ENCODE results near the gene PRAMEF10.
"Not testable (repeated sequence)": the region's sequence is repeated elsewhere in the genome, so short reads cannot be mapped to it uniquely, and the experiment has no call there.

PRAMEF10 gene, protein sequence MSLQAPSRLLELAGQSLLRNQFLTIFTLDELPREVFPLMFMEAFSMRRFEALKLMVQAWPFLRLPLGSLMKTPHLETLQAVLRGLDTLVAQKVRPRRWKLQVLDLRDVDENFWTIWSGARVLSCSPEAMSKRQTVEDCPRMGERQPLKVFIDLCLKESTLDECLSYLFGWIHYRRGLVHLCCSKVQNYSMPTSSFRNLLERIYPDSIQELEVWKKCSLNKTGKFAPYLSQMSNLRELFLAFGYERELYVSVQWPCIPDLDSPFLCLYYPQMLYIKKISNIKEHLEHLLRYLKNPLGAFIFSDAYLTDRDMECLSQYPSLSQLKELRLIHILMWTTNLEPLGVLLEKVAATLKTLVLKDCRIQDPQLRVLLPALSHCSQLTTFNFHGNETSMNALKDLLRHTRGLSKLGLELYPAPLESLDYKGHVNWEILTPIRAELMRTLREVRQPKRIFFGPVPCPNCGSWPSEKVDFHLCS
- 0 to 0.13 (median 0) reads per million in 18 experiments for total RNA-seq

DNA sequence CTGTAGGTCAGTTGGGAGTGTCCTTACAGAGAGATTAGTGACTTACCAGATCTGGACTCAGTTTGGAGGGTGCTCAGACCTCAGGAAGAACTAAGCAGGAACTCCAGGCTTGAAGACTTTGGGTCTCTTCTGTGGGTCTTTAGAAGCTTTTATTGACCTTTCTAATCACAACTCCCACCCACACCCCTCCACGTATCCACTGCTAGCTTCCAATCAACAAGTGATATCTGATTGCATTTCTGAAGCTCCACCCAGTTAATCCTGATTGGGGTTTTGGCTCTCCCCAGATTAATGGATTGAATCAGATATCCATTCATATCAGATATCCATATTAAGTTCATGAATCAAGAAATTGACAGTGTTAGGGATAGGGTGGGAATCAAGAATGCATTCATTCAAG, at the start of gene PRAMEF10:
PRAMEF10 (minus strand) TSS at position 101 of the 400 bp plus-strand sequence. CDS start 2,423 bp downstream, outside the sequence.
- not testable (repeated sequence) for DNase-seq

DNA sequence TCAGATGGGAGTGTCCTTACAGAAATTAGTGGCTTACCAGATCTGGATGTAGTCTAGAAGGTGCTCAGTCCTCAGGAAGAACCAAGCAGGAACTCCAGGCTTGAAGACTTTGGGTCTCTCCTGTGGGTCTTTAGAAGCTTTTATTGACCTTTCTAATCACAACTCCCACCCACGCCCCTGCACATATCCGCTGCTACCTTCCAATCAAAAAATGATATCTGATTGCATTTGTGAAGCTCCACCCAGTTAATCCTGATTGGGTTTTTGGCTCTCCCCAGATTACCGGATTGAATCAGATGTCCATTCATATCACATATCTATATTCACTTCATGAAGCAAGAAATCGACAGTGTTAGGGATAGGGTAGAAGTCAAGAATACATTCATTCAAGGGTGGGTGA, 49.4 kb upstream of the PRAMEF10 start, which contains the start of gene PRAMEF6:
PRAMEF6 (minus strand) TSS at position 101 of the 400 bp plus-strand sequence. CDS start 5,062 bp downstream, outside the sequence.
- not testable (repeated sequence) for DNase-seq

- DNase-seq = not testable (repeated sequence)
These were observed 26.3 kb upstream of the PRAMEF10 start for GRCh38 chr1:12924368-12924767.

GRCh38 chr1:12921749-12922148, 23.7 kb upstream of the PRAMEF10 start:
- not testable (repeated sequence) for DNase-seq

- not testable (repeated sequence) for DNase-seq
These were observed 18.2 kb upstream of the PRAMEF10 start, which contains the start of gene PRAMEF7 for GRCh38 chr1:12916310-12916709. Gene PRAMEF7, plus strand, starts transcription at chr1:12916610. Its CDS starts 1,083 bp downstream, at chr1:12917693.

DNA sequence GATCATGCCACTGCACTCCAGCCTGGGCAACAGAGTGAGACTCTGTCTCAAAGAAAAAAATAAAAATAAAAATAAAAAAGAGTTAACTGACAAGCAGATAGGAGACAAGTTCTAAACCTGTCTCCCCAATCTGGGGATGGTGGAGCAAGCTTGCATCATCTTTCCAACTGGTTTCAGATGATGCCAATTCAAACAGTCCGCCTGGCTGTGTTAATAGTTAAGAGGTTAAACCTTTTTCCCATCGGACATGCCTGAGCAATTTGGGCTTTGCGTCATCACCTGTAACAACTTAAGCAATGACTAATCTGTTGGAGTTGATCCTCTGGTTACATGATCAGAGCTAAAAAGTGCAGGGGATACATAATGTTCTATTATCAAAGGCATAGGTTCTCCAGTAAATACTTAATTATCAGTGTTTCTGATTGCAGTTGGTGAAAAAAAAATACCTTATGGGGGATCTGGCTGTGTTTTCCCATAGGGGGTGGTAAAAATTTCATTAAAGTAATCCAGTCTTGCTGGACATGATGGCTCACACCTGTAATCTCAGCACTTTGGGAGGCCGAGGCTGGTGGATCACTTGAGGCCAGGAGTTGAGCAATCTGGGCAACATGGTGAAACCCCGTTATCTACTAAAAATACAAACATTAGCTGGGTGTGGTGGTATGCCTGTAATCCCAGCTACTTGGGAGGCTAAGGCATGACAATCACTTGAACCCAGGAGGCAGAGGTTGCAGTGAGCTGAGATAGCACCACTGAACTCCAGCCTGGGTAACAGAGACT, 5.9 kb upstream of the PRAMEF10 start:
- DNase-seq = not testable (repeated sequence)

- not testable (repeated sequence) for DNase-seq
These were observed 1.1 kb upstream of the PRAMEF10 start for GRCh38 chr1:12899186-12899585.

- not testable (repeated sequence) for DNase-seq
These were observed 12.0 kb downstream of the PRAMEF10 start, which contains the start of gene PRAMEF4 for GRCh38 chr1:12886101-12886500. Gene PRAMEF4, minus strand, starts transcription at chr1:12886201. Its CDS starts 2,807 bp downstream, at chr1:12883394.

DNA sequence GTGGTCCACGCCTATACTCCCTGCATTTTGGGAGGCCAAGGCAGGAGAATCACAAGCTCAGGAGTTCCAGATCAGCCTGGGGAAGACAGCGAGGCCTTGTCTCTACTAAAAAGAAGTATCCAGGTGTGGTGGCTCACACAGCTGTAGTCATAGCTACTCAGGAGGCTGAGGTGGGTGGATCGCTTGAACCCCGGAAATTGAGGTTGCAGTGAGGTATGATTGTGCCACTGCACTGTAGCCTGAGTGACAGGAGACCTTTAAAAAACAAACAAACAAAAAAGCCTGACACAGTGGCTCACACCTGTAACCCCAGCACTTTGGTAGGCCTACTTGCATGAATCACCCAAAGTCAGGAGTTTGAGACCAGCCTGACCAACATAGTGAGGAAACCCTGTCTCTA, 19.6 kb downstream of the PRAMEF10 start:
- DNase-seq = not testable (repeated sequence)

DNA sequence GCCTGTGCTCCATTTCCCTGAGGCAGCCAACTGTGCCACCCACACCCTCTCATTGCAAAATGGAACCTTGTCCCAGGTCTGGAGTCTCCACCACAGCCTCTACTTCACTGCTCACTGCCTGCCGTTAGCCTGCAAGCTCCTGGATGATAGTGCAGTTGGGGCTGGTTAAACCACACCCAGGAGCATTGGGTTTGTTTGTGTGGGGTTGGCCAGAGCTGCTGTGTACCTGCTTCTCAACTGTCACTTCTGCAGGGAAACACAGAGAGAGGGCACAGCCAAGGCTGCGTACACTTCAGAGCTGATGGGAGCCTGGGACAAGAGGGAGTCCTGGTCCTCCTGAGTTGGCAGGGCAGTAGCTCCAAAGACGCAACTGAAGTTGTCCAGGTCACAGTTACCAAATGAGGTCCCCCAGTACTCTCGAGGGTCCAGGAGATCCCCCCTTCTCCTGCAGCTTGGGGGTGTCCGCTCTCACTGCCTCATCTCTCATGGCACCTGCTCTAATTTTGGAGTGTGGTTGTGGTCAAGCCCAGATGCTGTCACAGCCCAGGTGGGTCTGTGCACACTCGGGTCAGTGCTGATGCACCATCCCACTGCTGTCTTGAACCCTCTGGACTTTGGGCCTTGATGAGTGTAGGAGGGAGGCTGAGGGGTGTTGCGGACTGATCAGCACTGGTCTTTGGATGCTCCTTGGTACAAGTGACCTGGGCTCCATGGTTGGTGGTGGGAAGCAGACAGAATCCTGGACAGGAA, 34.8 kb downstream of the PRAMEF10 start:
- not testable (repeated sequence) for DNase-seq

- DNase-seq = not testable (repeated sequence)
These were observed 41.3 kb downstream of the PRAMEF10 start, which contains the start of gene PRAMEF2 for GRCh38 chr1:12856786-12857185. Gene PRAMEF2, plus strand, starts transcription at chr1:12857086. Its CDS starts 1,924 bp downstream, at chr1:12859010.

DNA sequence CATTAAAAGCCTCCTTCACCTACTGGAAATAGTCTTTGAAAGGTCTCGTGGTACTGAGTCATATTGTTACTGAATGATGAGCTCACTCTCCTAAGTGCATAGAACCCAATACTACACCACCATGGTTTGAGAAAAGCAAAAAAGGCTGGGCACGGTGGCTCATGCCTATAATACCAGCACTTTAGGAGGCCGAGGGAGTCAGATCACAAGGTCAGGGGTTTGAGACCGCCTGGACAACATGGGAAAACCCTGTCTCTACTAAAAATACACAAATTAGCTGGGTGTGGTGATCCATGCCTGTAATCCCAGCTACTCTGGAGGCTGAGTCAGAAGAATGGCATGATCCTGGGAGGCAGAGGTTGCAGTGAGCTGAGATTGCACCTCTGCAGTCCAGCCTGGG, 46.3 kb downstream of the PRAMEF10 start:
- no peak for DNase-seq

GRCh38 chr1:12848620-12849019, 49.5 kb downstream of the PRAMEF10 start, which contains the start of gene HNRNPCL1:
Gene HNRNPCL1, minus strand, starts transcription at chr1:12848720. Its CDS starts 431 bp downstream, at chr1:12848289.
- DNase-seq = not testable (repeated sequence)

All from inflammatory macrophage (primary cell).